Measurements from ENCODE around the gene UST.

Gene UST

DNA sequence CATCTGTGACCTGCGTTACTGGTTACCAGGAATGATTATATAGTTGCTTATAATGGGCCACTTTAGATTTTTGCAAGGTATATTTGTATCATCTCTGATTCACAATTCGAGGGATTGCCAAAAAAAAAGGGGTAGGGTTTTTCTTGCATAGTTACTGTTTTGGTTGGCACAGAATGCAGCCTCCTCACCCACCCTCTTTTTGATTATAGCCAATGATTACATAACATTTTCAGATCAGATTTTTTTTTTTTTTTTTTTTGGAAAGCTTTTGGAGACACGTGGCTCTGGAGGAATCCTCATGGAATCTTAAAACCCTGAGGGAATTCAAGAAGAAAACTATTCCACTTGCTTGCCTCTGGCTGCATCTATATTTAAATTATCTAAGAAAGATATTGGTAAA, 53.7 kb downstream of the UST start:
- DNase-seq (ENCODE audit: low read depth in 2 of 2, low spot score in 1 of 2): no peak

DNA sequence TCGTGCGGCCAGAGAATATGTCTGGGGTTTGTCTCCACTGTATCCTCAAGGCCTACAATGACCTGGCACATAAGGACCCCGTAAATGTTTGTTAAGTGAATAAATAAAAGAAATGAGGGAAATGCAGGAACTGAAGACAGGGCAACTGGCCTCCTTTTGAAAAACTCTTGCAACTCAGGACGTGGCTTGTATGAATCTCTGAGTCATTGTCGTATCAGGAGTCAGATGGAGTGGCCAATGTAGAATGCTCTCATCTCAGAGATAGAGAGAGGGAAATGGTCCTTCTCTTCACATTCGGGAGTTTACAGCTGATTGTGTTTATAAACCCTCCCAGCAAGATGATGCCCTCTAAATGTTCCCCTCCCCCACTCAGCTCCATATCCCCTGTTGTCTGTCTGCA, 57.1 kb downstream of the UST start:
- DNase-seq (ENCODE audit: low read depth in 2 of 2, low spot score in 1 of 2): no peak

DNA sequence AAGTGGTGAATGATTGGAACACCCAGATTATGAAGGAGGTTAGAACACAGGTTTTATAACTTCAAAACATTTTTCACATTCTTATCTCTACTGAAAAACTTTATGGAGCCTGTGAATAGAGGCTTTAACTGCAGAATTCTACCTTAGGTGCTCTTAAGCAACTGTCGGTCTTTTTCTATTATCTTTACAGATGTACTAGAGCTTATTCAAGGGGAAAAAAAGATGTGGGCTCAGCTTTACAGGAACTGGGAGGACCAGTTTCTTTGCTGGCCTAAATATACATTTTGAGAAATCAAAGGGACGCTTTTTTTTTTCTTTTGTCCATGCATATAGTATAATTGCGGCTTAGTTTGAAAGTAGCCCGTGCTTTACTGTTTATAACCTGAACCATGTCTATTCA, 58.9 kb downstream of the UST start:
- no peak for DNase-seq (ENCODE audit: low read depth in 2 of 2, low spot score in 1 of 2)

DNA sequence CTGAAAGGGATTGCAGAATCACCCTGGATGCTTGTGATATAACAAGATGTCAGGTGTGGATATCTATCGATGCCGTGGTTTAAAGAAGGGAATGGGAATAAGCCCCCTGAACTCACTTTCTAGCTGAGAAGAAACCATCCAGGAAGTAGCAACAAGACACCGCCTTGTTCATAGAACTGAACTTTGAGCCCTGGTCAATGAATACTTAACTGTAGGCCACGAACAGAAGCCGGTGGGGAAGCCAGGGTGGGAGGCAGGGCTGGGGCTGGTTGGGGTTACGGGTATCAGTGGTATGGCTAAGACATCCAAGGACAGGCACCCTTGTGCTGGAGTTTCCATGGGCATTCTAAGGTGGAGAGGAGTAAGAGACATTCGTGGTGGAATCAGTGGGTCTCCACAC, 61.0 kb downstream of the UST start:
- DNase-seq (ENCODE audit: low read depth in 2 of 2, low spot score in 1 of 2): no peak

DNA sequence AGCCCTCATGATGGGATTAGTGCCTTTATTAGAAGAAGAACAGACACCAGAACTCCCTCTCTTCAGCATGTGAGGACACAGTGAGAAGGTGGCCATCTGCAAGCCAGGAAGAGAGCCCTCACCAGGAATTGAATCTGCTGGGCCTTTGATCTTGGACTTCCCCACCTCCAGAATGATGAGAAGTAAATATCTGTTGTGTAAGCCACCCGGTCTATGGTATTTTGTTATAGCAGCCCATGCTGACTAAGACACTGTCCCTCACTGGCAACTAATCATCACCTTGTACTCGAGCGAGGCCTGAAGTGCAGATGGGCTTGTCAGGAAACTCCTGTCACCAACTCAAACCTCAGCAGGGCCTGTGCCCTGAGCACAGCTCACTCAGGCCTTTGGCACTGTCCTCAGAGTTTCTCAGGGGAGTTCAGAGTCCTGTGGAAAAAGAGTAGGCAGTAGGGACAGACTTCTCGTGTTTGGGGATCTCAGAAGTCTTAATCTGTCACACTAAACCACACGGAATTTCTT, 62.0 kb downstream of the UST start:
- no peak for DNase-seq (ENCODE audit: low read depth in 2 of 2, low spot score in 1 of 2)

DNA sequence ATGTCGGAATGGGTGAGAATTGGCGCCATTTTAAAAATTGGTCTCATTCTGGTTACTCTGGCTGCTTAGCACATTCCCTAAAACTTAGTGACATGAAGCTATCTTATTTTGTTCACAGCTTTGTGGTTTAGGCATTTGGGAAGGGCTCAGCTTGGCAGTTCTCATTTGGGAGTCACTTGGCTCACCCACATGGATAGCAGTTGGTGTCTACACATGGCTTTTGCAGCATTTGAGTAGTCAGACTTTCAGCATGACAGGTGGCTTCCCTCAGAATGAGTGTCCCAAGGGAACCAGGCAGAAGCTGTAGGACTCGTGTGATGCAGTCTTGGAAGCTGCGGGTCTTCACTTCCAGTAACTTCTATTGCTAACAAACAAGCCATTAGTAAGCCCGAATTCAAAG, 64.6 kb downstream of the UST start:
- no peak for DNase-seq (ENCODE audit: low read depth in 2 of 2, low spot score in 1 of 2)

DNA sequence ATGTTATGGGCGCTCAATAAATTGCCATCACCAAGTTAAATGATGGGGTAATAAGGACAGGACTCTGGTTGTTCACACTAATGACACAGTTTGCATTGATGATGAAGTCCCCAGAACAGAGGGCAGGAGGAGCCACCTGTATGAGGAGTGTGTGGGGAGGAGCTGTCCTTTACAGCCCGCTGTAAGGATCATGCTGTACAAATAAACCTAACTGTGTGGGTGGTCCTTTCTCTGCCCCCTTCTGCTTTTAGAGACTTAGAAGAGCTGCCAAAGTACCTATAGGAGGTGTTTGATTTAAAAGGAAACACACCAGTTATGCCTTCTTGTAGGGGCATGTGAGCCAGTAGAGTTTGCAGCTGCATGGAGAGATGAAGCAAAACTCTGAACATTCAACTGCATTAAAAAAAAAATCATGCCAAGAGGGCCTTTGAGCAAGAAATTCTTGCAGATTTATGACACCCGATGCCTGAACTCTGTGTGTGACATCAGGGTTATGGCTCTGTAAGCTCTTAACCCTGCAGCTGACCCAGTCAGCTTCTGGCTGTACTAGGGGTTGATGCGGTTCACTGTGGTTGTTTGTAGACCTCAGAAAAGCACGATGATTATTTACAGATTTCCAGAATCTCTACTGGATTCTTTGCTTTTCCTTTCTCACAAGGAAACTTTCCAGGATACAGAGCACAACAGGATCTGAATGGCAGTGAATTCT, 67.4 kb downstream of the UST start:
- no peak for DNase-seq (ENCODE audit: low read depth in 2 of 2, low spot score in 1 of 2)

DNA sequence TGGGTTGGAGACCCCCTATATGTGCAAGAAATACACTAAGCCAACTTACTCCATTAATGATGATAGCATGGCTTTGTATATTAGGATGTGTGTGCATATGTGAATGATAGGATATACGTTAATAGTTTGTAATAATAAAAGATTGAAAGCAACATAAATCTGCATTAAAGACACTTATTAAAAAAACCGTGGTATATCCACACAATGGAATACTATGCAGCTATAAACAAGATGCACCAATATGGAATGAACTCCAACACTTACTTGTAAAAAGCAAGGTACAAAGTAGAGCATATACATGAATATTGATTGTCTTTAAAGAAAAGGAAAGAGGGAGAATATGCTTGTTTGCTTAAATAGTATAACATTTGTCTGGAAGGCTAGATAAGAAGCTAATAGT, 68.0 kb downstream of the UST start:
- DNase-seq (ENCODE audit: low read depth in 2 of 2, low spot score in 1 of 2): no peak

DNA sequence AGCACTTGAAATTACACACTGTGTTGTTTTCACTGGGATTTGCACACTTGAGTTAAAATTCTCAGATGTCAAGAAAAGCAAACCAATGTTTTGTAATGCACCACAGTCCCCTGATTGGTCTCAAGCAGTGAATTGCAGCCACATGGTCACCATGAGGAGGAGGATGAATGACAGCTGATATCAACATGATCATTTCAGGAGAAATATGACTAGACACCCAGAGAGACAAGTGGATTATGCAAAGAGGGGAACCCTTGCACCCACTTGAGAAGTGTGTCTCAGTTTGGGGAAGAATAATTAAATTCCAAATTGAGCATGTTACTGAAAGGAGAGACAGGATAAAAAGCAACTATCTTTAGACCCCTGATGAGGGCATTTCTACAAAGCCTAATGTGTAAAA, 69.3 kb downstream of the UST start:
- DNase-seq (ENCODE audit: low read depth in 2 of 2, low spot score in 1 of 2): no peak

DNA sequence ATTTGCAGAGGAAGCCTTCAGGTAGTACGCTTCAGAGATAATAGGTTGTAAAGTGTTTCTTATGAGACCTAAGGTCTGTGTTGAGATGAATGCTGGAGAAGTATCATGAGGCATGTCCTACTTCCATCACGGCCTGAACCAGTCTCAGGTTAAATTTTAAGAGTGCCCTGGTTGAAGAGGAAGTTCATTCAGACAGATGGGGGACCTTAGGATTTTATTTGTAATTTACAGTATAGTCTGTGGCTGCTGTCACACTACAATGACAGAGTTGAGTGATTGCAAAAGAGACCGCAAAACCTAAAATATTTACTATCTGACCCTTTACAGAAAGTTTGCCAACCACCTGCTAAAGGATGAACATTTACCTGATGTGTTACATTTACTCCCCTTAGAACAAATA, 70.9 kb downstream of the UST start:
- DNase-seq (ENCODE audit: low read depth in 2 of 2, low spot score in 1 of 2): no peak

DNA sequence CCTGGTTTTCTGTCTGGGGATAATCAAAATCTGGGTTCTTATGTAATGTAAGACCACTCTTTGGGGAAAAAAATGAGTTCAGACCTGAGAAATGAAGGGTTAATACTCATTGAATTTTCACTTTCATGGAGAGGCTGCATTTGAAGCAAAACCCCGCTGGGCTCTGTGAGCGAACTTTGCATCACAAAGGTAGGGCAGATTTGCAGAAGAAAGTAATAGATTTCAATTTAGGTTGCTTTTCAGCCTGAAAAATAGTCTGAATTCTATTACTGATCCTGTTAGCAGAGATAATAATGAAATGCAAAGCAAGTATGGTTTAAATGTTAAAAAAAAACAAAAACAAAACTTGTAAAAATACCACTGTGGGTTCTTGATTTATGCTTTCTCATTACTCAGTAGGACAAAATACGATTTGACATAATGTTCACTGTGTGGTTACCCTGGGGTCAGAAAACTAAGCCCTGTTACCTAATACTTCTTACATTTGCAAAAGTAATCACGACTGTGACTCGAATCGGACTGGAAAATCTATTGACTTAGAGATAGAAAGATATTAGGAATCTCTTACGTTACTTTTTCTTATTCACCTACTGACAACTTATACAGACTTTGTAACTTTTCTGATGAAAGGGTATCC, 72.2 kb downstream of the UST start:
- DNase-seq (ENCODE audit: low read depth in 2 of 2, low spot score in 1 of 2): no peak

DNA sequence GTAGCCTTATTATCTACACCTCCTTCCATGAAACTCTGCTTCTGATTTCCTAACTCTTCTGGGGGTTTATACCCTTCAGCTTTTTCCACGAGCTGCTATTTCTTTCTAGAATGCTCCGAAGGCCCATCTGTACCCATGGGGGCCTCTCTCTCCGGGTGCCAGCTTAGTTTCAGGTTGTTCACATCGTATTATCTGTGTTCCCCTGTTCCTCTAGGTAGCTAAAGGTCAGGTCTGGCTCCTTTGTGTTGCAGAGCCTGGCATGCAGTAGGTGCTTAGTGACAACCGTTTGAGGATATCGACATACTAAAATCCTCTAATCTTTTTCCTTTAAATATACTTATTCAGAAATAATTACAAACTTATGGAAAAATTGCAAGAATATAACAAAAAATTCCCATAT, 73.0 kb downstream of the UST start:
- no peak for DNase-seq (ENCODE audit: low read depth in 2 of 2, low spot score in 1 of 2)

DNA sequence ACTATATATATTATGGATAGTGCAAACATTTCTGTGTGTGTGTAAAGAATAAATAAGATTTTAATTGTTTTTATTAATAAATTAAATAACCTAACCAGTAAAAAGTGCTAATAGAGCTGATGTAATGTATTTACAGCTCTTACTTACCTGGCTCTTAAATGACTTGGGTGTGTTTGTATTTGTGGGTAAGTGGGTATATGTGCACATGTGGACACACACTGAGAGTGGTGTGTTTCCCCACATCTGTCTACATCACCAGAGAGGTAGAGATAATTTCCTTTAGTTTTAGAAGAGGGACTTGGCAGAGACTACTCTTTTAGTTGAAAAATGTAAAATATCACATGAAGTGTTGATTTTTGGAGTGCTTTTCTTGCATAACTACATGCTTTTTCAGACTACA, 76.0 kb downstream of the UST start:
- no peak for DNase-seq (ENCODE audit: low read depth in 2 of 2, low spot score in 1 of 2)

DNA sequence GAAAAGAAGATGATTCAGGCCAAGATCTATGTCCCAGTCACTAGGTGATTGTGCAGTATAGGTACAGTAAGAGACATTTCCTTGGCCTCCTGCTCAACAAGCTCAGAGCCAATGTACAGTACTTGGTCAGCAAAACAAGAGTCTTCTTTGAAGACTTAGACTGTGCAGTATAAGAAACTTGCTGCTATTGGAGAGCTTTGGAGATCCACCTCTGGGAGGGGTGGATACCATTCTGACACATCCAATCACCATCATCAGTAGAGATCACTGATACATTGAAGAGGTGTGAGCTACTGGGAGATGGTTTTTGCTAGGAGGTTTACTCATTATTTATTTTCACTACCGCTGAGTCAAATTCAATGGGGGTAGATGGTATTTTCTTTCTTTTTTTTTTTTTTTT, 77.5 kb downstream of the UST start:
- no peak for DNase-seq (ENCODE audit: low read depth in 2 of 2, low spot score in 1 of 2)

DNA sequence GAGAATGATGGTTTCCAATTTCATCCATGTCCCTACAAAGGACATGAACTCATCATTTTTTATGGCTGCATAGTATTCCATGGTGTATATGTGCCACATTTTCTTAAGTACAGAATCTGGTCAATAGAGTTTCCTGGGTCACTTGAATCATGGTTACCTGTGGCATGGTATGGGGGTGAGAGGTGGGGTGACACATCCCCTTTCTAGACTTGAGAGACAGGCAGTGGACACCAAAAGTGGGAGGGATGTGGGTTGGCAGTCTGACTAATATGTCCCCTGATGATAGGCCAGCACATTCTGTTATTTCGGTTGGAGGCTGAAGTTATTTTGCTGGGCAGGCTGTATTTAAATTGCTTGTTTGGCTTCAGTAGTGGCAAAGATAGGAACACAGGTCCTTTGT, 78.1 kb downstream of the UST start:
- DNase-seq (ENCODE audit: low read depth in 2 of 2, low spot score in 1 of 2): no peak

DNA sequence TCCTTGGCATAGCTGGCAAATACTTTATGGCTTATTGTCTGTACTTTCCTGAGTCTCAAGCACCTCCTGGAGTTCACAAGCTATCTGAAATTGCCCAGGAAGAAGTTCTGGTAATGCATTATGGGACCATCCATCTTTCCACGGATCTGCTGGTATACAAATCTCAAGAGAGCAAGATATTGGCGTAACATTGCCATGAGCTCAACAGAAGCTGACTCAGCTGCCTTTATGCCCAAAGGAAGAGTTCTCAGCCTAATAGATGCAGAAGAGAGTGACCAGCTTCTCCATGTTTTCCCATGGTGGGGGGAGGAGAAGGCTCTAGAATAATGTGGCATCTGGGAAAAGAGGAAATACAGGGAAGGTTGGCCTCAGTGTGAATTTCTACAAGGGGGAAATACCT, 78.7 kb downstream of the UST start:
- no peak for DNase-seq (ENCODE audit: low read depth in 2 of 2, low spot score in 1 of 2)

DNA sequence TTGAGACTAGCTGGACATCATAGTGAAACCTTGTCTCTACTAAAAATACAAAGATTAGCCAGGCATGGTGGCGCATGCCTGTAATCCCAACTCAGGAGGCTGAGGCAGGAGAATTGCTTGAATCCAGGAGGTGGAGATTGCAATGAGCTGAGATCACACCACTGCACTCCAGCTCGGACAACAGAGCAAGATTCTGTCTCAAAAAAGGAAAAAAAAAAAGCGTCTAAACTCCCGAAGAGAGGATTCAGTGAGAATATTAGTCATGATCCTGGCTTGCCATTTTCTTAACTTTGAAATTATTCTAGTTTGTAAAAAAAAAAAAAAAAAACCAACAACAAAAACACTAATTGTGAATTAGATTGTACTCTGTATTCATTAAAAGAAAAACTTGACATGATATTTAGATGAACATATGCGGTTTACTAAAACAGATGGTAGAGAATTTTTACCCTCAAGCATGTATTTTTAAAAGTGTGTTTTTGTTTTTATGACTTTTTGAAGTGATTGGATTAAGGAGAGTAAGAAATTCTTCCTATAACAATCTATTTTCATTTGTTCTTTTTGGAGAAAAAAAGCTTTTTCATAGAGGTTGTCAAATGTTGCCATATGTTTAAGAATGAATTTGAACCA, 80.7 kb downstream of the UST start:
- DNase-seq (ENCODE audit: low read depth in 2 of 2, low spot score in 1 of 2): no peak

DNA sequence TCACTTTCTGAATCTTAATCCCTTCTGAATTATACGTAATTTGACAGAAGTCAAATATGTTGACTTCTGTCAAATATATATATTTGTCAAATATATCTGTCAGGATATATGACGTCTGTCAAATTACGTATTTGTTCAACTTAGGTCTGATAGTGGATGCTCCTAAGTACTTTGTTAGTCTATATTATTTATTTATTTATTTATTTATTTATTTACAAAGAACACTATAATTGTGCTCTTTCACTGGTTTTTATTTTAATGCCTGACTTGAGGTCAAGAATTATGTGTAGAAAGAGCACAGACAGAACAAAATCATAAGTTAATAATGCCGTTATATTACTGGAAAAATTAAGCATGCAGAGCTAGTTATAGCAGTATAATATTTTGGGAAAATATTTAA, 81.2 kb downstream of the UST start:
- DNase-seq (ENCODE audit: low read depth in 2 of 2, low spot score in 1 of 2): no peak

DNA sequence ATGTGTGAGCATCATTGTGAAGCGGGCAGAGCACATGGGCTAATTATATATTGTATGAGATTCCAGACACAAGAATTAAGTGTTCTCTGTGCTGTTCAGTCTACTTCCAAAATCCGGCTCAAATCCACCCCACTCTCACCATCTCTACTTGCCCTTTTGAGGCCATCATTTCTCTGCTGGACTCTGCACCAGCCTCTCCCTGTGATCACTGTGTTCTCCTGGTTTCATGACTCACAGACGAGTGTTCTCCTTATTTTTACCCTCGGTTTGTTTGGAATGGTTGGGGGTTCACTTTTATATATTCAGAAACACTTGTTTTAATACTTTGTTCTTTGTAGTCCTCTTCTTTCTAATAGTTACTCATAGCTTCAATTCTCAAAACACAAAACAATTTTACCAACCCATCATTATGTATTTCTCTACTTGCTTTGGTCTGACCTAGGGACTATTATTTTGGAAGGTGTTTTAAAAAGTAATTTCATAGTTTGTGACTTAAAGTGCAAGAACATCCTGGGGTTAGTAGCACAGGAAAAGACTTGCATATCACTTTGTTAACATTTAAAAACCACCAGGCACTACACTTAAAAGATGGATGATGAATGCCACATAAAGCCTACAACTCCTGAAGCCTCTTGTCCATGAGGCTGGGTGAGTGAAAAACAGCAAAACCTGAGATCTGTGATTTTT, 82.7 kb downstream of the UST start:
- DNase-seq (ENCODE audit: low read depth in 2 of 2, low spot score in 1 of 2): no peak

DNA sequence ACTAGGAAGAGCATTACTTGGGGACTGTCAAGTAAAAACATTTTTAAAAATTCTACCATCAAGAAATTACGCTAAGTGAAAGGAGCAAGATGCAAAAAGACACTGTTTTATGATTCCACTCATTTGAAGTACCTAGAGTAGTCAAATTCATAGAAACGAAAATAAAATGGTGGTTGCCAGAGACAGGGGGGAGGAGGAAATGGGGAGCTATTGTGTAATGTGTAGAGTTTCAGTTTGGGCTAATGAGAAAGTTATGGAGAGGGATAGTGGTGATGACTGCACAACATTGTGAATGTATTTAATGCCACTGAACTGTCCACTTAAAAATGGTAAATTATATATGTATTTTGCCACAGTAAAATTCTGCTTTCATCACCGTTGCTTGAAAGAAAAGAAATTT, 83.8 kb downstream of the UST start:
- no peak for DNase-seq (ENCODE audit: low read depth in 2 of 2, low spot score in 1 of 2)

DNA sequence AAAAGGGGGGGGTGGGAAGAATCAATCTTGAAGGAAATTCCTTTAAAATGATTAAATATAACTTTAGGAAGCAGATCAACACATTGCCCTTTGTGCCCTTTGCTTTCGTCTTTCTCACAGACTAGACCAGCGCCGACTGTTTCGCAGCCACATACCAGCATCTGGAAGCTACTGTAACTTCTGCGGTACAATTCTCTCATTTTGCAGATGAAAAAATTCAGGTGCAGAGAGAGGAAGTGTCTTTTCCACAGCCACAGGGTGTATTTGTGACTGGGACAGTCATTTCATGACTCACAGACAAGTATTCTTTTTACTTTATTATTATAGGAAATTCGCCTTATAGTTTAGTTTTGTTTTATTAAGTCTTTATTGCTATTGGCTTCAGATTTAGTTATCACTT, 84.2 kb downstream of the UST start:
- DNase-seq (ENCODE audit: low read depth in 2 of 2, low spot score in 1 of 2): no peak

DNA sequence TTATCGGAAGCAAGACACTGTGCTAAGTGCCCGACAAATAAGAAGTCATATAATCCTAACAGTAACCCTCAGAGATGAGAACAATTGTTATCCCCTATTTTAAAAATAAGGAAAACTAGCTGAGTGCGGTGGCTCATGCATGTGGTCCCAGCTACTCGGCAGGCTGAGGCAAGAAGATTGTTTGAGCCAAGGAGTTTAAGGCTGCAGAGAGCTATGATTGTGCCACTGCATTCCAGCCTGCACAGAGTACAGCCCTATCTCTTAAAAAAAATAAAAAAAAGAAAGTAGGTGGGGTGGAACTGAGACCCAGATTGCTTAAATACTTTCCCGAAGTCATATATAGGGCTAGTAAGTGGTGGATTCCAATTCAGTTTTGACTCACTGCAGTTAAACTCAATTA, 84.7 kb downstream of the UST start:
- no peak for DNase-seq (ENCODE audit: low read depth in 2 of 2, low spot score in 1 of 2)

All from stimulated activated CD8-positive, alpha-beta memory T cell treated with anti-CD3 and anti-CD28 coated beads, Interleukin-4, amount 100 ng/mL, for 4 hours (primary cell).